H9 (cell line): ENCODE data around the gene CSAD. TPM values are rescaled to one million over a fixed set of nuclear protein-coding genes. Genes with fewer than 3 reads are reported as not detected.

Experiments used
- DNase-seq: peaks from one replicate; pipeline ENCODE4 v3.0.0-alpha.2; 2017
- H2AFZ ChIP-seq: one replicate; pipeline ENCODE4 v1.6.1; 2013; ENCODE audit warnings: mild to moderate bottlenecking, low read length, control low read depth, moderate library complexity
- H2AK5ac ChIP-seq: 2 replicates; pipeline ENCODE4 v1.6.1; 2013; ENCODE audit warnings: low read length, control low read depth, mixed read lengths; ENCODE audit not compliant: insufficient read length
- H2BK120ac ChIP-seq: one replicate; pipeline ENCODE4 v1.6.1; 2013; ENCODE audit warnings: low read depth, mild to moderate bottlenecking, low read length, control low read depth, inconsistent platforms; ENCODE audit not compliant: poor library complexity, severe bottlenecking
- H2BK12ac ChIP-seq: 2 replicates; pipeline ENCODE4 v1.6.1; 2013; ENCODE audit warnings: low read length, control low read depth, mixed read lengths, low read depth; ENCODE audit not compliant: insufficient read length
- H2BK15ac ChIP-seq: 2 replicates; pipeline ENCODE4 v1.6.1; 2013; ENCODE audit warnings: low read depth, low read length, control low read depth
- H2BK20ac ChIP-seq: one replicate; pipeline ENCODE4 v1.6.1; 2013; ENCODE audit warnings: low read depth, mild to moderate bottlenecking, low read length, control low read depth, inconsistent platforms; ENCODE audit not compliant: poor library complexity, severe bottlenecking
- H2BK5ac ChIP-seq: 2 replicates; pipeline ENCODE4 v1.6.1; 2013; ENCODE audit warnings: low read length, control low read depth, mixed read lengths; ENCODE audit not compliant: insufficient read length
- H3K14ac ChIP-seq: 2 replicates; pipeline ENCODE4 v1.6.1; 2013; ENCODE audit warnings: low read length, control low read depth; ENCODE audit not compliant: insufficient read depth
- H3K18ac ChIP-seq: 2 replicates; pipeline ENCODE4 v1.6.1; 2013; ENCODE audit warnings: low read depth, mild to moderate bottlenecking, mixed read lengths, low read length, control low read depth; ENCODE audit not compliant: insufficient read length
- H3K23ac ChIP-seq: 2 replicates; pipeline ENCODE4 v1.6.1; 2013; ENCODE audit warnings: low read length, control low read depth, mixed read lengths, low read depth; ENCODE audit not compliant: insufficient read length
- H3K23me2 ChIP-seq: 2 replicates; pipeline ENCODE4 v1.6.1; 2013; ENCODE audit warnings: low read depth, mild to moderate bottlenecking, mixed read lengths, low read length, control low read depth; ENCODE audit not compliant: insufficient read length, poor library complexity, severe bottlenecking
- H3K27ac ChIP-seq: 2 replicates; pipeline ENCODE4 v1.5.1; 2013; ENCODE audit warnings: low read length, control low read depth, mixed read lengths, low read depth; ENCODE audit not compliant: insufficient read length
- H3K27me3 ChIP-seq: 2 replicates; pipeline ENCODE4 v1.6.1; 2013; ENCODE audit warnings: low read length, control low read depth, inconsistent platforms; ENCODE audit not compliant: insufficient read depth
- H3K4ac ChIP-seq: 2 replicates; pipeline ENCODE4 v1.6.1; 2013; ENCODE audit warnings: low read depth, mild to moderate bottlenecking, control low read depth, inconsistent platforms, low read length, moderate library complexity
- H3K4me1 ChIP-seq: 2 replicates; pipeline ENCODE4 v1.6.1; 2013; ENCODE audit warnings: low read length, control low read depth, inconsistent platforms; ENCODE audit not compliant: insufficient read depth
- H3K4me2 ChIP-seq: 2 replicates; pipeline ENCODE4 v1.6.1; 2013; ENCODE audit warnings: low read length, control low read depth, mixed read lengths; ENCODE audit not compliant: insufficient read length, insufficient read depth
- H3K56ac ChIP-seq: 2 replicates; pipeline ENCODE4 v1.6.1; 2013; ENCODE audit warnings: low read depth, mild to moderate bottlenecking, mixed read lengths, low read length, control low read depth; ENCODE audit not compliant: insufficient read length
- H3K79me1 ChIP-seq: 2 replicates; pipeline ENCODE4 v1.6.1; 2013; ENCODE audit warnings: low read depth, mild to moderate bottlenecking, moderate library complexity, low read length, control low read depth, inconsistent platforms; ENCODE audit not compliant: insufficient read depth, poor library complexity, severe bottlenecking
- H3K79me2 ChIP-seq: 2 replicates; pipeline ENCODE4 v1.6.1; 2013; ENCODE audit warnings: low read length, control low read depth, inconsistent platforms; ENCODE audit not compliant: insufficient read depth
- H3K9ac ChIP-seq: 2 replicates; pipeline ENCODE4 v1.6.1; 2013; ENCODE audit warnings: low read length, control low read depth, mixed read lengths; ENCODE audit not compliant: insufficient read length; ENCODE audit errors: extremely low read depth
- H3K9me3 ChIP-seq: one replicate; pipeline ENCODE4 v1.6.1; 2013; ENCODE audit warnings: low read depth, low read length, inconsistent platforms; ENCODE audit not compliant: control insufficient read depth
- H3T11ph ChIP-seq: one replicate; pipeline ENCODE4 v1.6.1; 2013; ENCODE audit warnings: mild to moderate bottlenecking, low read length, control low read depth, inconsistent platforms
- H4K20me1 ChIP-seq: one replicate; pipeline ENCODE4 v1.6.1; 2013; ENCODE audit not compliant: control insufficient read depth, insufficient read length, insufficient read depth
- H4K5ac ChIP-seq: 2 replicates; pipeline ENCODE4 v1.6.1; 2013; ENCODE audit warnings: low read depth, mild to moderate bottlenecking, mixed read lengths, low read length, control low read depth; ENCODE audit not compliant: insufficient read length
- H4K8ac ChIP-seq: replicated peaks from 2 replicates; pipeline ENCODE4 v1.6.1; 2013; ENCODE audit warnings: low read length, control low read depth, mixed read lengths, low read depth; ENCODE audit not compliant: insufficient read length
- H4K91ac ChIP-seq: 2 replicates; pipeline ENCODE4 v1.6.1; 2013; ENCODE audit warnings: low read depth, mild to moderate bottlenecking, moderate library complexity, mixed read lengths, low read length, control low read depth; ENCODE audit not compliant: insufficient read length
- H3K27ac Mint-ChIP-seq, 3 experiments: 2 replicates in 2 of 3; 3 replicates in 1 of 3; pipeline ENCODE4 v1.8.0; 2020 to 2021; ENCODE audit warnings: mixed read lengths in 3 of 3, mild to moderate bottlenecking in 1 of 3, moderate library complexity in 1 of 3
- H3K27me3 Mint-ChIP-seq: 2 replicates; pipeline ENCODE4 v1.8.0; 2021; ENCODE audit warnings: low read depth, mild to moderate bottlenecking, moderate library complexity, mixed read lengths
- H3K36me3 Mint-ChIP-seq, 3 experiments: 2 replicates in 2 of 3; 3 replicates in 1 of 3; pipeline ENCODE4 v1.8.0; 2020 to 2021; ENCODE audit warnings: low read depth in 3 of 3, mixed read lengths in 3 of 3; ENCODE audit not compliant: insufficient read depth in 1 of 3
- H3K4me1 Mint-ChIP-seq, 2 experiments: 2 replicates each; pipeline ENCODE4 v1.8.0; 2020; ENCODE audit warnings: mixed read lengths in 2 of 2
- H3K4me3 Mint-ChIP-seq, 2 experiments: 2 replicates in 1 of 2; 3 replicates in 1 of 2; pipeline ENCODE4 v1.8.0; 2020 to 2021; ENCODE audit warnings: mild to moderate bottlenecking in 2 of 2, mixed read lengths in 2 of 2, moderate library complexity in 1 of 2
- H3K9me3 Mint-ChIP-seq, 2 experiments: 2 replicates in 1 of 2; 3 replicates in 1 of 2; pipeline ENCODE4 v1.8.0; 2020; ENCODE audit warnings: mild to moderate bottlenecking in 2 of 2, mixed read lengths in 2 of 2, moderate library complexity in 1 of 2
- WGBS: extraction: QIAGEN DNeasy Blood & Tissue Kit; methylation state at CpG from one replicate; pipeline ENCODE4 v1.1.7; 2013; ENCODE audit warnings: missing lambda C conversion rate, low lambda C conversion rate, mixed read lengths; ENCODE audit not compliant: insufficient read length; ENCODE audit errors: extremely low coverage; 5-methylcytosine and 5-hydroxymethylcytosine counted together
- total RNA-seq: library from RNA; stranded (reverse); gene quantifications from 2 replicates; pipeline ENCODE4 v1.2.1, GENCODE V29; 2021
- TF ChIP-seq, protein P1 (sequence below): fragments of 200-600 bp; sonication (generic); conservative IDR thresholded peaks from 3 replicates; pipeline ENCODE4 v1.8.0; 2021; ENCODE audit warnings: antibody characterized with exemption, mild to moderate bottlenecking

The CSAD gene
- total RNA-seq, 1 experiment from 2014 or later: 7.4 TPM

DNA sequence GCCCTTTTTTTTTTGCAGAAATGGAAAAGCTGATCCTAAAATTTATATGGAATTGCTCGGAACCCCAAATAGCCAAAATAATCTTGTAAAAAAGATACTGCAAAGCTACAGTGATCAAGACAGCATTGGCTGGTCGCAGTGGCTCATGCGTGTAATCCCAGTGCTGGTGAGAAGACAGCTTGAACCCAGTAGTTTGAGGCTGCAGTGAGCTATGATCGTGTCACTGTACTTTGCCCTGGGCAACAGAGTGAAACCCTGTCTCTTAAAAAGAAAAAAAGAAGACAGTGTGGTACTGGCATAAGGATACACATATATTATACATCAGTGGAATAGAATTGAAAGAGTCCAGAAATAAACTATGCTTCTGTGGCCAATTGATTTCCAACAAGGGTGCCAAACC is 20.9 kb upstream of the CSAD start:
- Mint-ChIP-seq H3K4me1 (peaks cover 0 to 3% of the 10 kb centered on the region in 2 experiments; a peak in 1 of 4 replicates), H3K4me3 (no peak overlapping the region), H3K27ac (no peak overlapping the region), H3K36me3 (no peaks in the 10 kb centered on the region), H3K27me3 (peaks cover 68% of the 10 kb centered on the region), H3K9me3 (0 out of 5 replicates have a peak, but pooled peaks cover 0 to 2% of the 10 kb centered on the region in 2 experiments)
- Histone ChIP-seq H3K23ac (no peak overlapping the region), H3K27ac (no peak overlapping the region), H3K79me1 (no peaks in the 10 kb centered on the region), H2BK12ac (no peak overlapping the region), H3K18ac (no peak overlapping the region), H3K9me3 (no peaks in the 10 kb centered on the region), H2BK20ac (no peak overlapping the region), H4K91ac (no peak overlapping the region), H3K56ac (no peak overlapping the region), H3K4me1 (no peaks in the 10 kb centered on the region), H2BK15ac (no peak overlapping the region), H3K14ac (no peak overlapping the region), H2BK5ac (no peak overlapping the region), H4K20me1 (no peaks in the 10 kb centered on the region), H3K79me2 (no peaks in the 10 kb centered on the region), H4K5ac (no peak overlapping the region), H2AK5ac (no peak overlapping the region), H3K4me2 (no peak overlapping the region), H4K8ac (no peak overlapping the region), H2BK120ac (no peak overlapping the region), H3T11ph (no peak overlapping the region), H2AFZ (no peak overlapping the region), H3K27me3 (peaks cover 6% of the 10 kb centered on the region; the same call in 1 of the 2 replicates), H3K4ac (no peak overlapping the region), H3K9ac (no peak overlapping the region), H3K23me2 (no peaks in the 10 kb centered on the region)
- no CpG with 5 or more reads among the region's 4 CpGs for WGBS
- no peak for DNase-seq
- TF ChIP-seq, protein P1, sequence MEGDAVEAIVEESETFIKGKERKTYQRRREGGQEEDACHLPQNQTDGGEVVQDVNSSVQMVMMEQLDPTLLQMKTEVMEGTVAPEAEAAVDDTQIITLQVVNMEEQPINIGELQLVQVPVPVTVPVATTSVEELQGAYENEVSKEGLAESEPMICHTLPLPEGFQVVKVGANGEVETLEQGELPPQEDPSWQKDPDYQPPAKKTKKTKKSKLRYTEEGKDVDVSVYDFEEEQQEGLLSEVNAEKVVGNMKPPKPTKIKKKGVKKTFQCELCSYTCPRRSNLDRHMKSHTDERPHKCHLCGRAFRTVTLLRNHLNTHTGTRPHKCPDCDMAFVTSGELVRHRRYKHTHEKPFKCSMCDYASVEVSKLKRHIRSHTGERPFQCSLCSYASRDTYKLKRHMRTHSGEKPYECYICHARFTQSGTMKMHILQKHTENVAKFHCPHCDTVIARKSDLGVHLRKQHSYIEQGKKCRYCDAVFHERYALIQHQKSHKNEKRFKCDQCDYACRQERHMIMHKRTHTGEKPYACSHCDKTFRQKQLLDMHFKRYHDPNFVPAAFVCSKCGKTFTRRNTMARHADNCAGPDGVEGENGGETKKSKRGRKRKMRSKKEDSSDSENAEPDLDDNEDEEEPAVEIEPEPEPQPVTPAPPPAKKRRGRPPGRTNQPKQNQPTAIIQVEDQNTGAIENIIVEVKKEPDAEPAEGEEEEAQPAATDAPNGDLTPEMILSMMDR: no peak
